HepG2 (cell line): ENCODE measurements around the gene MTMR10. TPM values are rescaled to one million over a fixed set of nuclear protein-coding genes. Genes with fewer than 3 reads are reported as not detected.

Experiments used
- ATAC-seq: fragments of 200-7000 bp; cut with Tn5 transposase; 3 replicates; pipeline ENCODE4 v1.9.1; 2020; ENCODE audit warnings: mild to moderate bottlenecking, moderate library complexity
- BruUV-seq: library from RNA; stranded (reverse); fragments of 400-500 nt; replicated peaks from 2 replicates; lab custom pipeline; 2021; lab: Mats Ljungman, UMichigan
- CTCF ChIA-PET: fragments of 300-600 bp; formaldehyde crosslinking; extraction: SDS; loops from one replicate; lab custom pipeline; 2021; ENCODE audit warnings: low total read pairs, inconsistent platforms, low intra/inter-chr PET ratio; lab: Yijun Ruan, JAX
- POLR2A ChIA-PET: fragments of 350-600 bp; sonication (Branson Sonifier 250); formaldehyde crosslinking; loops from one replicate; lab custom pipeline; 2020; ENCODE audit warnings: antibody characterized with exemption, inconsistent platforms; lab: Yijun Ruan, JAX
- DNase-seq: peaks from one replicate; pipeline ENCODE4 v3.0.0-alpha.2; 2015; ENCODE audit warnings: low spot score
- FAIRE-seq: peaks from 3 replicates; lab custom pipeline; 2011; peaks lifted over from hg19 to GRCh38; lab: Jason Lieb, UNC
- H2AFZ ChIP-seq: one replicate; pipeline ENCODE4 v1.6.1; 2011; ENCODE audit warnings: low read length, inconsistent platforms
- H3K27ac ChIP-seq: fragments of 300-600 bp; 3 replicates; pipeline ENCODE4 v1.8.0; 2011; ENCODE audit warnings: mixed run types, mild to moderate bottlenecking, mixed read lengths, low read length, inconsistent platforms; ENCODE audit not compliant: insufficient read depth; ENCODE audit errors: extremely low read length
- H3K27me3 ChIP-seq, 2 experiments: fragments of 200-600 bp in 1 of 2; 2 replicates in 1 of 2; 3 replicates in 1 of 2; pipeline versions ENCODE4 v1.6.0 to v1.8.0; 2011; ENCODE audit warnings: low read length in 2 of 2, mild to moderate bottlenecking in 2 of 2, moderate library complexity in 2 of 2, inconsistent platforms in 1 of 2; ENCODE audit not compliant: insufficient read depth in 2 of 2, control insufficient read depth in 1 of 2
- H3K36me3 ChIP-seq, 2 experiments: fragments of 200-600 bp in 1 of 2; replicated peaks in 1 of 2; 2 replicates in 1 of 2; 3 replicates in 1 of 2; pipeline versions ENCODE4 v1.5.1 to v1.8.0; 2011; ENCODE audit warnings: low read length in 2 of 2, inconsistent platforms in 1 of 2; ENCODE audit not compliant: insufficient read depth in 2 of 2, control insufficient read depth in 1 of 2
- H3K4me1 ChIP-seq: 2 replicates; pipeline ENCODE4 v1.5.1; 2012; ENCODE audit warnings: low read length, inconsistent platforms; ENCODE audit not compliant: insufficient read depth
- H3K4me2 ChIP-seq: 2 replicates; pipeline ENCODE4 v1.6.0; 2011; ENCODE audit warnings: low read depth, low read length, inconsistent platforms
- H3K4me3 ChIP-seq, 3 experiments: fragments of 200-600 bp in 1 of 3; sonication (generic), shearing (Covaris generic) in 1 of 3; replicated peaks in 1 of 3; 2 replicates each; pipeline ENCODE4 v1.5.1; 2011 to 2016; ENCODE audit warnings: low read length in 3 of 3, inconsistent platforms in 2 of 3, low read depth in 2 of 3, mild to moderate bottlenecking in 2 of 3, control low read depth in 1 of 3, mixed read lengths in 1 of 3; ENCODE audit not compliant: insufficient read depth in 1 of 3
- H3K79me2 ChIP-seq: one replicate; pipeline ENCODE4 v1.6.1; 2011; ENCODE audit warnings: low read length, inconsistent platforms; ENCODE audit not compliant: insufficient read depth
- H3K9ac ChIP-seq: 2 replicates; pipeline ENCODE4 v1.6.0; 2011; ENCODE audit warnings: mild to moderate bottlenecking, low read depth, low read length, inconsistent platforms; ENCODE audit not compliant: insufficient read depth
- H3K9me3 ChIP-seq: 2 replicates; pipeline ENCODE4 v1.5.1; 2012; ENCODE audit warnings: mild to moderate bottlenecking, low read length
- H4K20me1 ChIP-seq: 2 replicates; pipeline ENCODE4 v1.6.0; 2011; ENCODE audit warnings: inconsistent platforms, mild to moderate bottlenecking, low read length, moderate library complexity; ENCODE audit not compliant: insufficient read depth
- ARNT ChIP-seq: fragments of 450-650 bp; IDR thresholded peaks from 2 replicates; pipeline ENCODE4 v1.6.1; 2017
- ATRX ChIP-seq: sonication (generic); formaldehyde crosslinking; IDR thresholded peaks from 2 replicates; pipeline ENCODE4 v1.4.0; 2020; ENCODE audit warnings: missing genetic modification reagents, borderline replicate concordance
- FLYWCH1 ChIP-seq: sonication (generic); formaldehyde crosslinking; IDR thresholded peaks from 2 replicates; pipeline ENCODE4 v1.8.1; 2023; ENCODE audit warnings: mild to moderate bottlenecking, missing genetic modification reagents
- FOXK2 ChIP-seq: fragments of 450-650 bp; IDR thresholded peaks from 2 replicates; pipeline ENCODE4 v1.6.1; 2016
- SMARCE1 ChIP-seq: fragments of 450-650 bp; IDR thresholded peaks from 2 replicates; pipeline ENCODE4 v1.6.1; 2017; ENCODE audit warnings: borderline replicate concordance
- ZBTB3 ChIP-seq: sonication (generic); formaldehyde crosslinking; IDR thresholded peaks from 2 replicates; pipeline ENCODE4 v1.4.0; 2020; ENCODE audit warnings: low read depth, mild to moderate bottlenecking, moderate library complexity, missing genetic modification reagents, borderline replicate concordance
- ZKSCAN1 ChIP-seq: fragments of 150-350 bp; IDR thresholded peaks from 2 replicates; pipeline ENCODE4 v1.6.1; 2014; ENCODE audit warnings: low read length
- ZNF317 ChIP-seq: sonication (generic); formaldehyde crosslinking; IDR thresholded peaks from 2 replicates; pipeline ENCODE4 v1.5.0; 2020; ENCODE audit warnings: mild to moderate bottlenecking, missing genetic modification reagents
- ZNF326 ChIP-seq: sonication (generic); formaldehyde crosslinking; IDR thresholded peaks from 2 replicates; pipeline ENCODE4 v1.4.0; 2020; ENCODE audit warnings: missing genetic modification reagents, borderline replicate concordance
- ZNF546 ChIP-seq: sonication (generic); formaldehyde crosslinking; conservative IDR thresholded peaks from 2 replicates; pipeline ENCODE4 v1.8.1; 2023; ENCODE audit warnings: mild to moderate bottlenecking, missing genetic modification reagents
- ZNF549 ChIP-seq: sonication (generic); formaldehyde crosslinking; IDR thresholded peaks from 2 replicates; pipeline ENCODE4 v1.5.0; 2020; ENCODE audit warnings: missing genetic modification reagents
- ZNF703 ChIP-seq: sonication (generic); formaldehyde crosslinking; IDR thresholded peaks from 2 replicates; pipeline ENCODE4 v1.5.1; 2020; ENCODE audit warnings: missing genetic modification reagents, mild to moderate bottlenecking, moderate library complexity, borderline replicate concordance
- WGBS: methylation state at CpG from one replicate; pipeline ENCODE4 v1.1.6; 2017; ENCODE audit warnings: low lambda C conversion rate; 5-methylcytosine and 5-hydroxymethylcytosine counted together
- in situ Hi-C: cut with HindIII; loops from 2 replicates; pipeline ENCODE4 v1.10.0; 2017; ENCODE audit warnings: low pct_unique_long_range_greater_than_20kb; ENCODE audit not compliant: extremely low pct_ligation_motif_present
- intact Hi-C: fragments of 100-400 bp; cut with micrococcal nuclease; formaldehyde crosslinking; loops from one replicate; pipeline ENCODE4 v1.10.0; 2022; ENCODE audit not compliant: unreplicated experiment
- polyA plus RNA-seq, 8 experiments: library from polyadenylated mRNA; depleted of rRNA in 3 of 8; stranded (reverse) in 7 of 8; unstranded in 1 of 8; fragments of >200 nt; fragmentation: Illumina TruSeq in 4 of 8; extraction: Trizol in 4 of 8; gene quantifications; 2 replicates each; pipeline versions ENCODE4 v1.2.1 to v1.2.3, GENCODE V29; 2011 to 2016; ENCODE audit warnings: low read depth in 4 of 8, missing spikeins in 1 of 8, mixed read lengths in 1 of 8; ENCODE audit not compliant: insufficient read depth in 1 of 8
- total RNA-seq, 5 experiments: library from RNA; depleted of rRNA; stranded (reverse); fragments of >200 nt; fragmentation: Illumina TruSeq; extraction: Trizol; gene quantifications; 2 replicates each; pipeline ENCODE4 v1.2.3, GENCODE V29; 2016; ENCODE audit warnings: low read depth in 1 of 5
- TF ChIP-seq, protein P1 (sequence below): sonication (generic); formaldehyde crosslinking; IDR thresholded peaks from 2 replicates; pipeline ENCODE4 v1.9.0; 2022; ENCODE audit warnings: low read depth, missing genetic modification reagents
- TF ChIP-seq, protein P2 (sequence below): IDR thresholded peaks from 2 replicates; pipeline ENCODE4 v1.6.1; 2016; ENCODE audit warnings: missing biosample characterization, missing genetic modification reagents, low read depth
- TF ChIP-seq, protein P3 (sequence below): sonication (generic); formaldehyde crosslinking; IDR thresholded peaks from 2 replicates; pipeline ENCODE4 v1.4.0; 2020; ENCODE audit warnings: missing genetic modification reagents
- TF ChIP-seq, protein P4 (sequence below): sonication (generic); formaldehyde crosslinking; IDR thresholded peaks from 2 replicates; pipeline ENCODE4 v1.5.1; 2020; ENCODE audit warnings: mild to moderate bottlenecking, missing genetic modification reagents, borderline replicate concordance

MTMR10 gene
- total and polyA plus RNA-seq, 2 of the 13 experiments (the other 11 are each of a cell fraction or from before 2014, with no cell fraction given), result 10.2 to 17.4 TPM

DNA sequence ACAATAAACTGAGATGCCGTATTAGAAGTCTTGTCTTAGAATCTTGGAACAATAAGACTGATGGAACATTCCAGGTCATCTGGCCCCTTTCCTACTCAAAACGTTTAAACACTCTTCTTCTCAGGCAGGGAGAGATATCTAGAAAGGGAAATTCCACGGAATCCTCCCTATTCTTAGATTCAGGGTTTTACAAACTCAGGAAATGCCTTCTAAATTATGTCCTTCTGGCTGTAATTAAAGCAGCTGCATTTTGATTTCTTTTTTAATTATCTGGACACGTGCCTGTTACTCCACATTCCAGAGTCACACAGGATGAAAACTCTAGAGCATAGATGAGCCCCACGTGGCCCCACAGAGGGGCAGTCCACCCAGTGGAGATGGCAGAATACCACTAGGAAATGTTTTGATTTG, 41.5 kb upstream of the MTMR10 start:
- in situ Hi-C loops, result no loop called here
- no peaks in the 10 kb centered on the region; a peak in 1 of 5 replicates for H3K27me3 ChIP-seq
- H2AFZ ChIP-seq, result no peak overlapping the region
- DNase-seq, result no peak
- FAIRE-seq, result no peak
- BruUV-seq, result no TSS peak
- no peaks in the 10 kb centered on the region for H3K4me1 ChIP-seq
- H3K36me3 ChIP-seq, result no peaks in the 10 kb centered on the region
- no peak overlapping the region for H3K27ac ChIP-seq
- H3K79me2 ChIP-seq, result no peaks in the 10 kb centered on the region
- H3K9ac ChIP-seq, result no peak overlapping the region
- H3K9me3 ChIP-seq, result no peaks in the 10 kb centered on the region
- no peak overlapping the region for H3K4me2 ChIP-seq
- 29% methylated on average over 5 of the region's 5 CpGs for whole genome bisulfite sequencing
- intact Hi-C loops, result no loop called here
- no peak for ATAC-seq
- H4K20me1 ChIP-seq, result no peaks in the 10 kb centered on the region
- H3K4me3 ChIP-seq, result no peak overlapping the region
- POLR2A ChIA-PET, result no interaction called here
- CTCF ChIA-PET, result no interaction called here
- no peak for TF ChIP-seq SMARCE1
- no peak for TF ChIP-seq ZNF326 (CRISPR knock-in tag)
- TF ChIP-seq ZKSCAN1, result no peak
- TF ChIP-seq ZNF549 (CRISPR knock-in tag), result no peak
- TF ChIP-seq FOXK2, result no peak
- TF ChIP-seq, protein P1, sequence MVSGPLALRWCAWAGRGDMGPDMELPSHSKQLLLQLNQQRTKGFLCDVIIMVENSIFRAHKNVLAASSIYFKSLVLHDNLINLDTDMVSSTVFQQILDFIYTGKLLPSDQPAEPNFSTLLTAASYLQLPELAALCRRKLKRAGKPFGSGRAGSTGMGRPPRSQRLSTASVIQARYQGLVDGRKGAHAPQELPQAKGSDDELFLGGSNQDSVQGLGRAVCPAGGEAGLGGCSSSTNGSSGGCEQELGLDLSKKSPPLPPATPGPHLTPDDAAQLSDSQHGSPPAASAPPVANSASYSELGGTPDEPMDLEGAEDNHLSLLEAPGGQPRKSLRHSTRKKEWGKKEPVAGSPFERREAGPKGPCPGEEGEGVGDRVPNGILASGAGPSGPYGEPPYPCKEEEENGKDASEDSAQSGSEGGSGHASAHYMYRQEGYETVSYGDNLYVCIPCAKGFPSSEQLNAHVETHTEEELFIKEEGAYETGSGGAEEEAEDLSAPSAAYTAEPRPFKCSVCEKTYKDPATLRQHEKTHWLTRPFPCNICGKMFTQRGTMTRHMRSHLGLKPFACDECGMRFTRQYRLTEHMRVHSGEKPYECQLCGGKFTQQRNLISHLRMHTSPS (CRISPR knock-in tag), result no peak
- TF ChIP-seq, protein P2, sequence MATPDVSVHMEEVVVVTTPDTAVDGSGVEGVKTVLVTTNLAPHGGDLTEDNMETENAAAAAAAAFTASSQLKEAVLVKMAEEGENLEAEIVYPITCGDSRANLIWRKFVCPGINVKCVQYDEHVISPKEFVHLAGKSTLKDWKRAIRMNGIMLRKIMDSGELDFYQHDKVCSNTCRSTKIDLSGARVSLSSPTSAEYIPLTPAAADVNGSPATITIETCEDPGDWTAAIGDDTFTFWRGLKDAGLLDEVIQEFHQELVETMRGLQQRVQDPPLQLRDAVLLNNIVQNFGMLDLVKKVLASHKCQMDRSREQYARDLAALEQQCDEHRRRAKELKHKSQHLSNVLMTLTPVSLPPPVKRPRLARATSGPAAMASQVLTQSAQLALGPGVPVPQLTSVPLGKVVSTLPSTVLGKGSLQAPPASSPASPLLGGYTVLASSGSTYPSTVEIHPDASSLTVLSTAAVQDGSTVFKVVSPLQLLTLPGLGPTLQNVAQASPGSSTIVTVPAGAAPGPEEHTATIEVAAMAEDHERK (CRISPR knock-in tag), result no peak
- no peak for TF ChIP-seq ZBTB3 (CRISPR knock-in tag)
- TF ChIP-seq, protein P3, sequence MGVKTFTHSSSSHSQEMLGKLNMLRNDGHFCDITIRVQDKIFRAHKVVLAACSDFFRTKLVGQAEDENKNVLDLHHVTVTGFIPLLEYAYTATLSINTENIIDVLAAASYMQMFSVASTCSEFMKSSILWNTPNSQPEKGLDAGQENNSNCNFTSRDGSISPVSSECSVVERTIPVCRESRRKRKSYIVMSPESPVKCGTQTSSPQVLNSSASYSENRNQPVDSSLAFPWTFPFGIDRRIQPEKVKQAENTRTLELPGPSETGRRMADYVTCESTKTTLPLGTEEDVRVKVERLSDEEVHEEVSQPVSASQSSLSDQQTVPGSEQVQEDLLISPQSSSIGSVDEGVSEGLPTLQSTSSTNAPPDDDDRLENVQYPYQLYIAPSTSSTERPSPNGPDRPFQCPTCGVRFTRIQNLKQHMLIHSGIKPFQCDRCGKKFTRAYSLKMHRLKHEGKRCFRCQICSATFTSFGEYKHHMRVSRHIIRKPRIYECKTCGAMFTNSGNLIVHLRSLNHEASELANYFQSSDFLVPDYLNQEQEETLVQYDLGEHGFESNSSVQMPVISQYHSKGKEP (CRISPR knock-in tag), result no peak
- TF ChIP-seq FLYWCH1 (CRISPR knock-in tag), result no peak
- TF ChIP-seq, protein P4, sequence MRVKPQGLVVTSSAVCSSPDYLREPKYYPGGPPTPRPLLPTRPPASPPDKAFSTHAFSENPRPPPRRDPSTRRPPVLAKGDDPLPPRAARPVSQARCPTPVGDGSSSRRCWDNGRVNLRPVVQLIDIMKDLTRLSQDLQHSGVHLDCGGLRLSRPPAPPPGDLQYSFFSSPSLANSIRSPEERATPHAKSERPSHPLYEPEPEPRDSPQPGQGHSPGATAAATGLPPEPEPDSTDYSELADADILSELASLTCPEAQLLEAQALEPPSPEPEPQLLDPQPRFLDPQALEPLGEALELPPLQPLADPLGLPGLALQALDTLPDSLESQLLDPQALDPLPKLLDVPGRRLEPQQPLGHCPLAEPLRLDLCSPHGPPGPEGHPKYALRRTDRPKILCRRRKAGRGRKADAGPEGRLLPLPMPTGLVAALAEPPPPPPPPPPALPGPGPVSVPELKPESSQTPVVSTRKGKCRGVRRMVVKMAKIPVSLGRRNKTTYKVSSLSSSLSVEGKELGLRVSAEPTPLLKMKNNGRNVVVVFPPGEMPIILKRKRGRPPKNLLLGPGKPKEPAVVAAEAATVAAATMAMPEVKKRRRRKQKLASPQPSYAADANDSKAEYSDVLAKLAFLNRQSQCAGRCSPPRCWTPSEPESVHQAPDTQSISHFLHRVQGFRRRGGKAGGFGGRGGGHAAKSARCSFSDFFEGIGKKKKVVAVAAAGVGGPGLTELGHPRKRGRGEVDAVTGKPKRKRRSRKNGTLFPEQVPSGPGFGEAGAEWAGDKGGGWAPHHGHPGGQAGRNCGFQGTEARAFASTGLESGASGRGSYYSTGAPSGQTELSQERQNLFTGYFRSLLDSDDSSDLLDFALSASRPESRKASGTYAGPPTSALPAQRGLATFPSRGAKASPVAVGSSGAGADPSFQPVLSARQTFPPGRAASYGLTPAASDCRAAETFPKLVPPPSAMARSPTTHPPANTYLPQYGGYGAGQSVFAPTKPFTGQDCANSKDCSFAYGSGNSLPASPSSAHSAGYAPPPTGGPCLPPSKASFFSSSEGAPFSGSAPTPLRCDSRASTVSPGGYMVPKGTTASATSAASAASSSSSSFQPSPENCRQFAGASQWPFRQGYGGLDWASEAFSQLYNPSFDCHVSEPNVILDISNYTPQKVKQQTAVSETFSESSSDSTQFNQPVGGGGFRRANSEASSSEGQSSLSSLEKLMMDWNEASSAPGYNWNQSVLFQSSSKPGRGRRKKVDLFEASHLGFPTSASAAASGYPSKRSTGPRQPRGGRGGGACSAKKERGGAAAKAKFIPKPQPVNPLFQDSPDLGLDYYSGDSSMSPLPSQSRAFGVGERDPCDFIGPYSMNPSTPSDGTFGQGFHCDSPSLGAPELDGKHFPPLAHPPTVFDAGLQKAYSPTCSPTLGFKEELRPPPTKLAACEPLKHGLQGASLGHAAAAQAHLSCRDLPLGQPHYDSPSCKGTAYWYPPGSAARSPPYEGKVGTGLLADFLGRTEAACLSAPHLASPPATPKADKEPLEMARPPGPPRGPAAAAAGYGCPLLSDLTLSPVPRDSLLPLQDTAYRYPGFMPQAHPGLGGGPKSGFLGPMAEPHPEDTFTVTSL (CRISPR knock-in tag), result no peak
- TF ChIP-seq ZNF317 (CRISPR knock-in tag), result no peak
- TF ChIP-seq ZNF703 (CRISPR knock-in tag), result no peak
- TF ChIP-seq ARNT, result no peak
- no peak for TF ChIP-seq ZNF546 (CRISPR knock-in tag)
- TF ChIP-seq ATRX (CRISPR knock-in tag), result no peak
